WTC11 (cell line): ENCODE results near the gene PLCG2. TPM values are rescaled to one million over a fixed set of nuclear protein-coding genes. Genes with fewer than 3 reads are reported as not detected.

Experiments used
- ATAC-seq: fragments of 200-7000 bp; cut with Tn5 transposase; 2 replicates; pipeline ENCODE4 v1.10.0; 2021; ENCODE audit warnings: mild to moderate bottlenecking, moderate library complexity
- CTCF ChIA-PET: fragments of 300-600 bp; sonication (Branson Sonifier 250); formaldehyde crosslinking; loops from one replicate; lab custom pipeline; 2021; ENCODE audit warnings: antibody characterized with exemption; lab: Charles Lee
- POLR2A ChIA-PET: fragments of 350-600 bp; sonication (Branson Sonifier 250); formaldehyde crosslinking; loops from one replicate; lab custom pipeline; 2021; ENCODE audit warnings: antibody characterized with exemption; lab: Charles Lee
- DNase-seq: peaks from one replicate; pipeline ENCODE4 v3.0.0; 2021; ENCODE audit warnings: low spot score
- H3K27ac Mint-ChIP-seq: 2 replicates; pipeline ENCODE4 v1.8.0; 2021; ENCODE audit warnings: mixed read lengths
- H3K27me3 Mint-ChIP-seq: 2 replicates; pipeline ENCODE4 v1.8.0; 2021; ENCODE audit warnings: low read depth, mild to moderate bottlenecking, moderate library complexity, mixed read lengths
- H3K36me3 Mint-ChIP-seq: 2 replicates; pipeline ENCODE4 v1.8.0; 2021; ENCODE audit warnings: mixed read lengths
- H3K4me1 Mint-ChIP-seq: 2 replicates; pipeline ENCODE4 v1.8.0; 2022; ENCODE audit warnings: mixed read lengths
- H3K4me3 Mint-ChIP-seq: 2 replicates; pipeline ENCODE4 v1.8.0; 2021; ENCODE audit warnings: mild to moderate bottlenecking, moderate library complexity, mixed read lengths
- H3K9me3 Mint-ChIP-seq: 2 replicates; pipeline ENCODE4 v1.8.0; 2021; ENCODE audit warnings: mixed read lengths
- CTCF ChIP-seq: fragments of 200-600 bp; IDR thresholded peaks from 2 replicates; pipeline ENCODE4 v1.8.0; 2022; ENCODE audit warnings: antibody characterized with exemption
- ERG ChIP-seq: fragments of 250-450 bp; sonication (Bioruptor Pico); IDR thresholded peaks from 2 replicates; pipeline ENCODE4 v1.8.0; 2021; ENCODE audit warnings: mild to moderate bottlenecking
- ETV6 ChIP-seq: sonication (generic); formaldehyde crosslinking; IDR thresholded peaks from 2 replicates; pipeline ENCODE4 v1.8.1; 2022; ENCODE audit warnings: mild to moderate bottlenecking, missing genetic modification reagents
- PRDM15 ChIP-seq: sonication (generic); formaldehyde crosslinking; IDR thresholded peaks from 2 replicates; pipeline ENCODE4 v1.8.0; 2022; ENCODE audit warnings: missing genetic modification reagents
- PRRX2 ChIP-seq: fragments of 250-450 bp; sonication (Bioruptor Pico); IDR thresholded peaks from 2 replicates; pipeline ENCODE4 v1.8.0; 2021; ENCODE audit warnings: mild to moderate bottlenecking
- RELA ChIP-seq: sonication (generic); formaldehyde crosslinking; IDR thresholded peaks from 2 replicates; pipeline ENCODE4 v1.8.1; 2022; ENCODE audit warnings: missing genetic modification reagents, mild to moderate bottlenecking, borderline replicate concordance
- SP1 ChIP-seq: sonication (generic); formaldehyde crosslinking; conservative IDR thresholded peaks from 2 replicates; pipeline ENCODE4 v1.8.1; 2022; ENCODE audit warnings: missing genetic modification reagents
- ZBTB21 ChIP-seq: sonication (generic); formaldehyde crosslinking; IDR thresholded peaks from 2 replicates; pipeline ENCODE4 v1.8.1; 2023; ENCODE audit warnings: mild to moderate bottlenecking, missing genetic modification reagents, borderline replicate concordance
- ZNF138 ChIP-seq: sonication (generic); formaldehyde crosslinking; conservative IDR thresholded peaks from 2 replicates; pipeline ENCODE4 v1.8.1; 2022; ENCODE audit warnings: mild to moderate bottlenecking, moderate library complexity, missing genetic modification reagents
- ZNF416 ChIP-seq: fragments of 250-450 bp; sonication (Bioruptor Pico); IDR thresholded peaks from 2 replicates; pipeline ENCODE4 v1.9.0; 2021; ENCODE audit warnings: mild to moderate bottlenecking, inconsistent platforms
- total RNA-seq: library from RNA; stranded (reverse); gene quantifications from 3 replicates; pipeline ENCODE4 v1.2.3, GENCODE V29; 2021
- TF ChIP-seq, protein P1 (sequence below): fragments of 250-450 bp; sonication (Bioruptor Pico); IDR thresholded peaks from 2 replicates; pipeline ENCODE4 v1.9.0; 2021; ENCODE audit warnings: mild to moderate bottlenecking
- TF ChIP-seq, protein P2 (sequence below): fragments of 250-450 bp; sonication (Bioruptor Pico); conservative IDR thresholded peaks from 2 replicates; pipeline ENCODE4 v1.9.0; 2021; ENCODE audit warnings: mild to moderate bottlenecking

PLCG2 gene
- total RNA-seq, 1 experiment from 2014 or later, result 7.0 TPM

DNA sequence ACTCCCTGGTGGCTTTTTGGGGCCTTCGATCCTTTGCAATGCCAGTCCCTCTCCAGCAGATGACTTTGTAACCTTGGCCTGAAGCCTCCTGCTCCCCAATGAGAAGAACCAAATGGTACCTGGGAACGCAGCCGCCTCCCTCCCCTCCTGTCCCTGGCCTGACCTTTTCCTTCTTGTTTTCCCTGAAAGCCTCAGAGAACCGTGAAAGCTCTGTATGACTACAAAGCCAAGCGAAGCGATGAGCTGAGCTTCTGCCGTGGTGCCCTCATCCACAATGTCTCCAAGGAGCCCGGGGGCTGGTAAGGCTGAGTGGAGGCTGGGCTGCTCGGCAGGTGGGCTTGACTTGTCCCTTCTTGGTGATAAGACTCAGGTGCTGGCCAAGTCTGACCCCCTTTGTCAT is 144.2 kb downstream of the PLCG2 start (continued):
- TF ChIP-seq CTCF (no peak), SP1 (CRISPR knock-in tag) (no peak), ERG (CRISPR knock-in tag) (no peak), ZNF138 (CRISPR knock-in tag) (no peak), RELA (CRISPR knock-in tag) (no peak), PRDM15 (CRISPR knock-in tag) (no peak)
- TF ChIP-seq, protein P1, sequence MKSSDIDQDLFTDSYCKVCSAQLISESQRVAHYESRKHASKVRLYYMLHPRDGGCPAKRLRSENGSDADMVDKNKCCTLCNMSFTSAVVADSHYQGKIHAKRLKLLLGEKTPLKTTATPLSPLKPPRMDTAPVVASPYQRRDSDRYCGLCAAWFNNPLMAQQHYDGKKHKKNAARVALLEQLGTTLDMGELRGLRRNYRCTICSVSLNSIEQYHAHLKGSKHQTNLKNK (CRISPR knock-in tag), result no peak

DNA sequence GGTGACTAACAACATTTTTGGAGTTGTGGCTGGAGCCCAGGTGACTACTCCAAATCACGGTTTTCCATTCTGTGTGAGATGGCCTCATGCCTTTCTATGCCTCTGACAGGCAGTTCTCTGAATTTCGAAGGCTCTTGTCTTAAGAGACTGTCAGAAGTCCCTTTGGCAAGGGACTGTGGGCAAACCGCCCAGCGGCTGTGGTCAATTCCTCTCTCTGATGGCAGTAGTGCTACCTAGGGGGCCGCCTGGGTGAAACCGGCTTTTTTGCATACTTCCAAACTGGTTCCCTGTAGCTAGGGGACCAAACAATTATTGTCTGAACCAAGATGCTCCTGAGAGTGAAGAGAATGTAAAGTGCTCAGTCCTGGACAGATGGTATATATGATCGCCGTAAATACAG is 145.9 kb downstream of the PLCG2 start:
- DNase-seq (no peak), ATAC-seq (no peak)
- CTCF ChIA-PET, result no interaction called here
- H3K27ac Mint-ChIP-seq, result no peak overlapping the region
- H3K36me3 Mint-ChIP-seq, result no peaks in the 10 kb centered on the region; the same call in 1 of the 2 replicates
- H3K9me3 Mint-ChIP-seq, result no peaks in the 10 kb centered on the region
- peaks cover 13% of the 10 kb centered on the region for H3K4me1 Mint-ChIP-seq
- H3K4me3 Mint-ChIP-seq, result no peak overlapping the region
- TF ChIP-seq, protein P2, sequence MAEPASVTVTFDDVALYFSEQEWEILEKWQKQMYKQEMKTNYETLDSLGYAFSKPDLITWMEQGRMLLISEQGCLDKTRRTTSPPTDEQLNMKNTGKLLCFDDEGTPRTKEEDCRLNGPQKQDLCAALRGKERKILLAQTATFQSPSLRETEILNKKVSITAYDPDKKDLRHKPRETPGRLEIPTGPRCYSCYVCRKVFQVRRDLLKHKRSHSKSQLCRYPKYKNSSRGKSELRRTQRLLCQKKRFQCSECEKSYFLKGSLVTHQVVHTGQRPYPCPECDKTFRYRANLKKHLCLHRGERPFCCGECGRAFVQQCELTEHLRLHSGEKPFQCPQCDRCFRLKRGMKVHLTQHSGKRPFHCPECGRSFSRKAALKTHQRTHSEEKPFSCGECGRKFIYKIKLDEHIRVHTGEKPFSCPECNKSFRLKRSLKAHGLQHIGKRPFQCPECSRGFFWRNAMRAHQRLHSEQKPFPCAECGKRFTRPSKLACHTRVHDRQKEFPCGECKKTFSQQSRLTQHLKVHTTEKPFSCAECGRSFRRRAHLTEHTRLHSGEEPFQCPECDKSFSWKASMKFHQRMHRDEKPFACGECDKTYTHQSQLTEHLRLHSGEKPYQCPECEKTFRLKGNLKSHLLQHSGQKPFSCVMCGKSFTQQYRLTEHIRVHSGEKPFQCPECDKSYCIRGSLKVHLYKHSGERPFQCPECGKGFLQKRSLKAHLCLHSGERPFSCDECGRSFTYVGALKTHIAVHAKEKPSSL (CRISPR knock-in tag), result no peak
- TF ChIP-seq ZNF138 (CRISPR knock-in tag), result no peak
- H3K27me3 Mint-ChIP-seq, result no peaks in the 10 kb centered on the region
- POLR2A ChIA-PET, result no interaction called here

- H3K9me3 Mint-ChIP-seq, result no peaks in the 10 kb centered on the region
- H3K4me1 Mint-ChIP-seq, result peaks cover 13% of the 10 kb centered on the region
- CTCF ChIA-PET, result interaction anchor here (1.1 to 1.6 kb wide), 3 partner anchors 46 to 304 kb away, joined by 3 read pairs; no protein-coding TSS in a partner anchor
- no peaks in the 10 kb centered on the region for H3K27me3 Mint-ChIP-seq
- no peak overlapping the region for H3K4me3 Mint-ChIP-seq
- POLR2A ChIA-PET, result no interaction called here
- DNase-seq (no peak), ATAC-seq (no peak)
- TF ChIP-seq ETV6 (CRISPR knock-in tag) (no peak), ZBTB21 (CRISPR knock-in tag) (no peak), ZNF416 (no peak), ERG (CRISPR knock-in tag) (no peak), PRRX2 (CRISPR knock-in tag) (no peak)
- TF ChIP-seq, all 79 proteins: peak for 0
- H3K36me3 Mint-ChIP-seq, result no peaks in the 10 kb centered on the region
- H3K27ac Mint-ChIP-seq, result no peak overlapping the region
Measured at GRCh38 chr16:81926036-81926435, 146.9 kb downstream of the PLCG2 start.
